GM12878 (cell line): Measurements from ENCODE around the gene UBE3B. TPM values are rescaled to one million over a fixed set of nuclear protein-coding genes. Genes with fewer than 3 reads are reported as not detected.

ENCODE experiments used
- ATAC-seq: fragments of 200-7000 bp; cut with Tn5 transposase; 3 replicates; pipeline ENCODE4 v1.9.1; 2020; ENCODE audit warnings: mild to moderate bottlenecking, moderate library complexity
- BruUV-seq: library from RNA; stranded (reverse); fragments of 400-500 nt; replicated peaks from 2 replicates; lab custom pipeline; 2021; lab: Mats Ljungman, UMichigan
- CTCF ChIA-PET: fragments of 300-600 bp; sonication (Branson Sonifier 250); formaldehyde crosslinking; extraction: SDS; loops from one replicate; lab custom pipeline; 2021; ENCODE audit warnings: inconsistent platforms; lab: Yijun Ruan, JAX
- POLR2A ChIA-PET: fragments of 350-600 bp; formaldehyde crosslinking; extraction: SDS; loops from one replicate; lab custom pipeline; 2021; ENCODE audit warnings: inconsistent platforms; lab: Charles Lee
- RAD21 ChIA-PET: fragments of 300-600 bp; sonication (Branson Sonifier 250); formaldehyde crosslinking; loops from one replicate; lab custom pipeline; 2023; ENCODE audit warnings: antibody characterized with exemption; ENCODE audit not compliant: unreplicated experiment; lab: Charles Lee
- SMC1A ChIA-PET: fragments of 300-600 bp; sonication (Branson Sonifier 250); formaldehyde crosslinking; loops from one replicate; lab custom pipeline; 2023; ENCODE audit not compliant: unreplicated experiment, uncharacterized antibody; lab: Charles Lee
- DNase-seq: peaks from one replicate; pipeline ENCODE4 v3.0.0-alpha.2; 2011; ENCODE audit warnings: low read depth, low spot score
- FAIRE-seq: peaks from 3 replicates; lab custom pipeline; 2011; peaks lifted over from hg19 to GRCh38; lab: Jason Lieb, UNC
- H2AFZ ChIP-seq: 2 replicates; pipeline ENCODE4 v1.6.0; 2011; ENCODE audit warnings: low read depth, low read length, control low read depth; ENCODE audit not compliant: control insufficient read depth
- H3K27ac ChIP-seq: 2 replicates; pipeline ENCODE4 v1.5.1; 2011; ENCODE audit warnings: control low read depth; ENCODE audit not compliant: control insufficient read depth, insufficient read depth
- H3K27me3 ChIP-seq, 2 experiments: replicated peaks in 1 of 2; 2 replicates each; pipeline versions ENCODE4 v1.6.0 to v1.6.1; 2011; ENCODE audit warnings: low read length in 1 of 2; ENCODE audit not compliant: control insufficient read depth in 2 of 2, insufficient read depth in 2 of 2
- H3K36me3 ChIP-seq, 2 experiments: 2 replicates each; pipeline ENCODE4 v1.5.1; 2011; ENCODE audit warnings: low read length in 1 of 2; ENCODE audit not compliant: control insufficient read depth in 2 of 2, insufficient read depth in 2 of 2
- H3K4me1 ChIP-seq: 2 replicates; pipeline ENCODE4 v1.6.1; 2011; ENCODE audit warnings: mild to moderate bottlenecking, low read length, moderate library complexity, mixed read lengths; ENCODE audit not compliant: control insufficient read depth, insufficient read depth
- H3K4me2 ChIP-seq: 2 replicates; pipeline ENCODE4 v1.6.0; 2011; ENCODE audit warnings: control low read depth; ENCODE audit not compliant: control insufficient read depth, insufficient read depth
- H3K4me3 ChIP-seq: fragments of 200-600 bp; sonication (generic); 2 replicates; pipeline ENCODE4 v1.5.1; 2016
- H3K79me2 ChIP-seq: 2 replicates; pipeline ENCODE4 v1.6.0; 2011; ENCODE audit warnings: low read length; ENCODE audit not compliant: control insufficient read depth, insufficient read depth
- H3K9ac ChIP-seq: 2 replicates; pipeline ENCODE4 v1.8.0; 2011; ENCODE audit warnings: low read length, control low read depth, mixed read lengths; ENCODE audit not compliant: control insufficient read depth, insufficient read depth
- H3K9me3 ChIP-seq: replicated peaks from 3 replicates; pipeline ENCODE4 v1.5.1; 2011; ENCODE audit warnings: mild to moderate bottlenecking, low read length; ENCODE audit not compliant: control insufficient read depth, insufficient read depth
- H4K20me1 ChIP-seq: 2 replicates; pipeline ENCODE4 v1.6.0; 2011; ENCODE audit not compliant: control insufficient read depth, insufficient read depth
- CREB1 ChIP-seq: IDR thresholded peaks from 2 replicates; pipeline ENCODE4 v1.6.1; 2012; ENCODE audit warnings: low read depth, mild to moderate bottlenecking, inconsistent platforms
- CREM ChIP-seq: IDR thresholded peaks from 2 replicates; pipeline ENCODE4 v1.6.1; 2014; ENCODE audit warnings: antibody characterized with exemption, low read depth
- GABPA ChIP-seq: IDR thresholded peaks from 2 replicates; pipeline ENCODE4 v1.6.1; 2014; ENCODE audit warnings: antibody characterized with exemption, low read depth, mild to moderate bottlenecking, inconsistent platforms
- HCFC1 ChIP-seq: fragments of 150-350 bp; IDR thresholded peaks from 2 replicates; pipeline ENCODE4 v1.6.1; 2014; ENCODE audit warnings: low read length
- KDM1A ChIP-seq: fragments of 200-600 bp; sonication (generic); IDR thresholded peaks from 2 replicates; pipeline ENCODE4 v1.6.1; 2016; ENCODE audit warnings: borderline replicate concordance
- MTA3 ChIP-seq: IDR thresholded peaks from 2 replicates; pipeline ENCODE4 v1.6.1; 2012; ENCODE audit warnings: low read length, inconsistent platforms, borderline replicate concordance
- RAD51 ChIP-seq: fragments of 450-650 bp; IDR thresholded peaks from 2 replicates; pipeline ENCODE4 v1.6.1; 2016; ENCODE audit warnings: moderate library complexity, mild to moderate bottlenecking, inconsistent platforms
- RUNX3 ChIP-seq: IDR thresholded peaks from 2 replicates; pipeline ENCODE4 v1.6.1; 2012; ENCODE audit warnings: low read length, inconsistent platforms
- TCF7 ChIP-seq: IDR thresholded peaks from 2 replicates; pipeline ENCODE4 v1.6.1; 2014; ENCODE audit warnings: antibody characterized with exemption, borderline replicate concordance
- ZNF217 ChIP-seq: fragments of 450-650 bp; IDR thresholded peaks from 2 replicates; pipeline ENCODE4 v1.6.1; 2017; ENCODE audit warnings: antibody characterized with exemption, mild to moderate bottlenecking
- ZNF384 ChIP-seq: IDR thresholded peaks from 2 replicates; pipeline ENCODE4 v1.6.1; 2012; ENCODE audit warnings: low read depth, mild to moderate bottlenecking, low read length, improper control_type of control experiment, borderline replicate concordance
- ZNF592 ChIP-seq: fragments of 450-650 bp; IDR thresholded peaks from 2 replicates; pipeline ENCODE4 v1.6.1; 2017; ENCODE audit warnings: mild to moderate bottlenecking, moderate library complexity
- WGBS: methylation state at CpG from one replicate; pipeline ENCODE4 v1.1.6; 2016; ENCODE audit warnings: low lambda C conversion rate; ENCODE audit not compliant: insufficient replicate concordance, insufficient coverage; ENCODE audit errors: missing lambda C conversion rate; 5-methylcytosine and 5-hydroxymethylcytosine counted together
- in situ Hi-C: fragments of 300-500 bp; cut with MboI; formaldehyde crosslinking; loops from 9 replicates; pipeline ENCODE4 v1.14.3; 2018; ENCODE audit warnings: mixed read lengths
- intact Hi-C: fragments of 100-400 bp; cut with micrococcal nuclease; formaldehyde crosslinking; loops from one replicate; pipeline ENCODE4 v1.14.2; 2022; ENCODE audit not compliant: unreplicated experiment
- polyA plus RNA-seq, 11 experiments: library from polyadenylated mRNA; depleted of rRNA in 4 of 11; unstranded in 6 of 11; stranded (reverse) in 5 of 11; fragments of >200 nt; fragmentation: Nextera tagmentation in 4 of 11; fragmentation: Illumina TruSeq in 1 of 11; extraction: Ambion mirVana in 4 of 11; extraction: Trizol in 1 of 11; gene quantifications; 1 replicate in 1 of 11; 2 replicates in 10 of 11; pipeline versions ENCODE4 v1.2.1 to v1.2.3, GENCODE V29; 2011 to 2016; ENCODE audit warnings: inconsistent platforms in 2 of 11, missing spikeins in 2 of 11, low read depth in 1 of 11
- total RNA-seq, 4 experiments: library from RNA; depleted of rRNA in 3 of 4; stranded (reverse); fragments of >200 nt in 3 of 4; fragmentation: Illumina TruSeq in 1 of 4; extraction: Trizol in 1 of 4; gene quantifications; 2 replicates each; pipeline versions ENCODE4 v1.2.1 to v1.2.3, GENCODE V29; 2013 to 2021
- TF ChIP-seq, protein P1 (sequence below): fragments of 450-650 bp; IDR thresholded peaks from 2 replicates; pipeline ENCODE4 v1.6.1; 2014; ENCODE audit warnings: mild to moderate bottlenecking

Gene UBE3B
- total and polyA plus RNA-seq, 10 of the 15 experiments (the other 5 are each of a cell fraction or from before 2014, with no cell fraction given), result 7.4 to 25.3 (median 17.1) TPM

DNA sequence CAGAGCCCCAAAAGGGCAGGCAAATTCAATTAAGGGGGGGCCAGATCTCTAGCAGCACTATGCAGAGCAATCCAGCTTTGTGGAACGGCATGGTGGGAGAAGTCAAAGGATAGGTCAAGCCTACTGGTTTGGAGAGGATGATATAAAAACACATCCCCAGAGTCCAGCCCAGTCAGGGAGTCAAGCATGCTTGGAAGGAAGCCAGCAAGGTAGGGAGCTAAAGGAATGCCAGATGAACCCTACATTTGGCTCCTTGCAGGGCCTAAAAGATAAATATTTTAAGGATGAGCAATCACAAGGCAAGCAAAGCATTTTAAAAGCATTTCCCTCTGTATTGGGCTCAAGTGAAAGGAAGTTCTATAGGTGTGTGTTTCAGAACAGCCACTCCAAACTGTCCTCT is 21.7 kb upstream of the UBE3B start:
- H3K9me3 ChIP-seq, result no peaks in the 10 kb centered on the region
- H3K9ac ChIP-seq, result no peak overlapping the region
- no peaks in the 10 kb centered on the region for H3K4me1 ChIP-seq
- no peaks in the 10 kb centered on the region for H3K79me2 ChIP-seq
- H3K4me2 ChIP-seq, result no peak overlapping the region
- ATAC-seq, result no peak
- no peak for TF ChIP-seq RUNX3
- TF ChIP-seq KDM1A, result no peak
- TF ChIP-seq RAD51, result no peak
- TF ChIP-seq ZNF217, result no peak
- TF ChIP-seq MTA3, result no peak
- no peak for TF ChIP-seq ZNF384
- TF ChIP-seq HCFC1, result no peak
- no peak for TF ChIP-seq GABPA
- TF ChIP-seq, all 136 proteins: peak for 0
- SMC1A ChIA-PET, result interaction anchor here (0.6 kb wide), 1 partner anchor 241 kb away, joined by 4 read pairs; no protein-coding TSS in a partner anchor
- Histone ChIP-seq H3K27ac (no peak overlapping the region), H3K36me3 (peaks cover 19 to 27% of the 10 kb centered on the region in 2 experiments), H3K4me3 (no peak overlapping the region), H3K27me3 (no peaks in the 10 kb centered on the region), H4K20me1 (no peaks in the 10 kb centered on the region), H2AFZ (no peak overlapping the region)
- intact Hi-C loops (no loop called here), in situ Hi-C loops (no loop called here)
- no peak for DNase-seq
- WGBS, result 100% methylated on average over 1 of the region's 1 CpG
- POLR2A ChIA-PET, result no interaction called here
- no peak for FAIRE-seq
- CTCF ChIA-PET, result no interaction called here
- RAD21 ChIA-PET, result no interaction called here
- no TSS peak for BruUV-seq

DNA sequence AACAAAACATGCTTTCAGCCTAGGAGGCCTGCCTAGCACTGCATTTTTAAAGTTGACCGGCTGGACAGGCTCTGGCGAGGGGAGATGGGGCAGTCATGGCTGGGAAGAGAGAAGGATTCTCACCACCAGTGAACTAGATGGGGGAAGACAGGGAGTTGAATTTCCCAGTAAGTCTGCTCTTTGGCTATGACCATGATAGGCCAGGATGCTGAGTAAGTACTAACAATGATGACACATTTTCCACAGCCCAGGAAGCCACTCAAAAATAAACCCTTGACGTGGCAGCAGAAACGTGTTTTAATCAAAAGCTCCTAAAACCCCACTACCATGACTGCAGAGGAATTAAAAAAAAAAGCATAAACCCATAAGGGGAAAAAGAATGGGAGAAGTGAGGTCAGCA is 19.3 kb upstream of the UBE3B start:
- H3K27me3 ChIP-seq, result no peaks in the 10 kb centered on the region
- H3K36me3 ChIP-seq, result peaks cover 9 to 17% of the 10 kb centered on the region in 2 experiments
- no peak for ATAC-seq
- BruUV-seq, result no TSS peak
- intact Hi-C loops, result no loop called here
- no peak for DNase-seq
- ChIA-PET RAD21 (no interaction called here), POLR2A (no interaction called here), CTCF (no interaction called here), SMC1A (no interaction called here)
- no peak overlapping the region for H3K4me2 ChIP-seq
- WGBS, result 47% methylated on average over 4 of the region's 4 CpGs
- H3K9ac ChIP-seq, result no peak overlapping the region
- peaks cover 3% of the 10 kb centered on the region; the same call in 1 of the 2 replicates for H3K4me1 ChIP-seq
- no peaks in the 10 kb centered on the region for H4K20me1 ChIP-seq
- FAIRE-seq, result no peak
- no peaks in the 10 kb centered on the region; the same call in none of the 2 replicates for H3K79me2 ChIP-seq
- H3K27ac ChIP-seq, result no peak overlapping the region
- H2AFZ ChIP-seq, result no peak overlapping the region
- in situ Hi-C loops, result no loop called here
- H3K9me3 ChIP-seq, result no peaks in the 10 kb centered on the region
- H3K4me3 ChIP-seq, result no peak overlapping the region
- TF ChIP-seq CREM, result no peak
- TF ChIP-seq CREB1, result no peak
- no peak for TF ChIP-seq ZNF592
- TF ChIP-seq, protein P1, sequence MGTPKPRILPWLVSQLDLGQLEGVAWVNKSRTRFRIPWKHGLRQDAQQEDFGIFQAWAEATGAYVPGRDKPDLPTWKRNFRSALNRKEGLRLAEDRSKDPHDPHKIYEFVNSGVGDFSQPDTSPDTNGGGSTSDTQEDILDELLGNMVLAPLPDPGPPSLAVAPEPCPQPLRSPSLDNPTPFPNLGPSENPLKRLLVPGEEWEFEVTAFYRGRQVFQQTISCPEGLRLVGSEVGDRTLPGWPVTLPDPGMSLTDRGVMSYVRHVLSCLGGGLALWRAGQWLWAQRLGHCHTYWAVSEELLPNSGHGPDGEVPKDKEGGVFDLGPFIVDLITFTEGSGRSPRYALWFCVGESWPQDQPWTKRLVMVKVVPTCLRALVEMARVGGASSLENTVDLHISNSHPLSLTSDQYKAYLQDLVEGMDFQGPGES, result no peak
- TF ChIP-seq TCF7, result no peak
